Spinal cord (tissue), 10 donors: ENCODE results near the gene PFKP. TPM values are rescaled to one million over a fixed set of nuclear protein-coding genes. Genes with fewer than 3 reads are reported as not detected.

Experiments used
- DNase-seq, 6 donors: peaks; one replicate each; pipeline versions ENCODE4 v3.0.0 to v3.0.0-alpha.2; 2013 to 2015; ENCODE audit warnings: low spot score in 6 of 6, low read depth in 4 of 6
- H3K27ac ChIP-seq: one replicate; pipeline ENCODE4 v1.5.1; 2013; ENCODE audit warnings: low read depth, low read length, control low read depth
- H3K27me3 ChIP-seq: one replicate; pipeline ENCODE4 v1.6.1; 2013; ENCODE audit warnings: low read length; ENCODE audit not compliant: control insufficient read depth, insufficient read depth
- H3K36me3 ChIP-seq: one replicate; pipeline ENCODE4 v1.6.1; 2013; ENCODE audit warnings: low read length; ENCODE audit not compliant: control insufficient read depth, insufficient read depth
- H3K4me1 ChIP-seq: one replicate; pipeline ENCODE4 v1.6.1; 2013; ENCODE audit warnings: low read length; ENCODE audit not compliant: control insufficient read depth, insufficient read depth
- H3K4me3 ChIP-seq: one replicate; pipeline ENCODE4 v1.5.1; 2013; ENCODE audit warnings: low read depth, low read length, control low read depth
- H3K9me3 ChIP-seq: one replicate; pipeline ENCODE4 v1.6.1; 2013; ENCODE audit warnings: low read length; ENCODE audit not compliant: control insufficient read depth, insufficient read depth
- WGBS: methylation state at CpG from one replicate; pipeline ENCODE4 v1.1.5; 2013; ENCODE audit warnings: missing lambda C conversion rate; ENCODE audit not compliant: insufficient coverage; 5-methylcytosine and 5-hydroxymethylcytosine counted together
- polyA plus RNA-seq, 2 donors: library from polyadenylated mRNA; unstranded; fragments of 120-200 nt; gene quantifications; one replicate each; pipeline ENCODE4 v1.2.1, GENCODE V29; 2013; ENCODE audit not compliant: insufficient read length in 2 of 2
- total RNA-seq, 2 donors: library from RNA; depleted of rRNA in 1 of 2; stranded (reverse); fragments of 120-200 nt in 1 of 2; fragments of >200 nt in 1 of 2; gene quantifications; one replicate each; pipeline versions ENCODE4 v1.2.3 to v1.2.4, GENCODE V29; 2013 to 2014
- donor health status: healthy.

The PFKP gene
- total and polyA plus RNA-seq, 4 donors: 76.4 to 178 (median 138) TPM

DNA sequence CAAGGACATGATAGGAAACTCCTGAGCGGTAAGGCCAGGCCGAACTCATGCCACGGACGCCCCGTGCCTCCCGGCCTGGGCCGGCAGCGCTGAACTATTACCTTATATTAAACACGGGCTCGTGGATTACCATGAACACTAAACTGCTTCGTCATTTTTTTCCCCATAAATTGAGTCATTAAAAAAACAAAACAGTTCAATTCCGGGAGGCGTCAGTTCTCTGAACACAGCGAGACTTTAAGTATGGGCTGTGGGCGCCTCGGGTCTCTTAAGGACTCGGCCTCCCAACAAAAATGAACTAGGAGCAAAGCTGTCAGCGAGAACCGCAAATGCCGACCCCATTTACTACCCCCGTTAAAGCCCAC, 104.7 kb downstream of the PFKP start:
- peak overlapping the region; percentile 65 for H3K4me3 ChIP-seq
- WGBS: 2% methylated on average over 21 of the region's 21 CpGs
- H3K4me1 ChIP-seq: peaks cover 30% of the 10 kb centered on the region
- peak in 2 of 6 donors; percentile 19 to 36 for DNase-seq
- H3K27ac ChIP-seq: peak overlapping the region; percentile 73
- no peaks in the 10 kb centered on the region for H3K9me3 ChIP-seq
- no peaks in the 10 kb centered on the region for H3K27me3 ChIP-seq
- peaks cover 27% of the 10 kb centered on the region for H3K36me3 ChIP-seq

GRCh38 chr10:3172446-3173170, 105.3 kb downstream of the PFKP start, which contains the start of gene PITRM1:
Gene PITRM1 (minus strand): TSS chr10:3172782. CDS start chr10:3172772, 10 bp downstream.
- Histone ChIP-seq H3K4me1 (peaks cover 30% of the 10 kb centered on the region), H3K9me3 (no peaks in the 10 kb centered on the region), H3K27me3 (no peaks in the 10 kb centered on the region), H3K4me3 (peak within 1 kb of the TSS; percentile 65), H3K36me3 (peaks cover 22% of the 10 kb centered on the region), H3K27ac (peak within 1 kb of the TSS; percentile 73)
- peak; percentile 88 to 100 (median 96) for DNase-seq
- WGBS: under 1% methylated on average over 62 of the region's 73 CpGs

DNA sequence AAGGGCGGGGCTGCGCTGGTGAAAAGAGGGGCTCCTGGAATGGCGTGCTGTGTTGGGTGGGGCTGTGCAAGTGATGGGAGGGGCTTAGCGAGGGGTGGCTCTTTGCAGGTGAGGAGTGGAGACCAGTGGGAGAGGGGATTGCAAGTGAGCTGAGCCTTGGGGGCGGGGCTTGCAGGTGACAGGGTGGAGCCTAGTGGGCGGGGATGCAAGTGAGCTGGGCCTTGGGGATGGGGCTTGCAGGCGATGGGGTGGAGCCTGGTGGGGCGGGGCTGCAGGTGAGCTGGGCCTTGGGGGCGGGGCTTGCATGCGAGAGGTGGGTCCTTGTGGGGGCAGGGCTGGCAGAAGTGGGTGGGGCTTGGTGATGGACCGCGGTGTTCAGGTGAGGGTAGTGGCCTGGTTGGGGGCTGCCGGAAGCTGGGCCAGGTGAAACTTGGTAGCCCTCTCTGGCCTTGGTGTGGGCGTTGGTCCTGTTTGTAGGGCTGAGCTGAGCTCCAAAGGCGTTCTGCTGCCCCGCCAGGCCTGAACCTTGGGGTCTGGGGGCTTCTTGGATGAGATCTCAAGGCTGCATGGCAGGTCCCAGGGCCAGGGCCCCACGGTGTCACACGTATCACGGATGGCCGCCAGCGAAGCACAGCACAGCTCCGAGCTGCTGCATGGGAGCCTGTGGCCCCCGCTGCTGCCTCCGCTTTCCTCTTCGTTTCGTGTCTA, 106.0 kb downstream of the PFKP start:
- Histone ChIP-seq H3K27ac (peak overlapping the region; percentile 22), H3K36me3 (peaks cover 15% of the 10 kb centered on the region), H3K27me3 (no peaks in the 10 kb centered on the region), H3K4me1 (peaks cover 30% of the 10 kb centered on the region), H3K9me3 (no peaks in the 10 kb centered on the region), H3K4me3 (peak overlapping the region; percentile 47)
- DNase-seq: no peak
- WGBS: 40% methylated on average over 26 of the region's 26 CpGs

GRCh38 chr10:3178042-3178441, 110.7 kb downstream of the PFKP start:
- Histone ChIP-seq H3K27me3 (no peaks in the 10 kb centered on the region), H3K9me3 (no peaks in the 10 kb centered on the region), H3K36me3 (no peaks in the 10 kb centered on the region), H3K4me3 (no peak overlapping the region), H3K27ac (no peak overlapping the region), H3K4me1 (peaks cover 9% of the 10 kb centered on the region)
- DNase-seq: no peak
- 88% methylated on average over 3 of the region's 5 CpGs for WGBS

GRCh38 chr10:3179174-3179573, 111.8 kb downstream of the PFKP start:
- no peak for DNase-seq
- Histone ChIP-seq H3K27ac (no peak overlapping the region), H3K4me3 (no peak overlapping the region), H3K36me3 (no peaks in the 10 kb centered on the region), H3K27me3 (no peaks in the 10 kb centered on the region), H3K4me1 (no peaks in the 10 kb centered on the region), H3K9me3 (no peaks in the 10 kb centered on the region)
- 83% methylated on average over 2 of the region's 5 CpGs for WGBS

DNA sequence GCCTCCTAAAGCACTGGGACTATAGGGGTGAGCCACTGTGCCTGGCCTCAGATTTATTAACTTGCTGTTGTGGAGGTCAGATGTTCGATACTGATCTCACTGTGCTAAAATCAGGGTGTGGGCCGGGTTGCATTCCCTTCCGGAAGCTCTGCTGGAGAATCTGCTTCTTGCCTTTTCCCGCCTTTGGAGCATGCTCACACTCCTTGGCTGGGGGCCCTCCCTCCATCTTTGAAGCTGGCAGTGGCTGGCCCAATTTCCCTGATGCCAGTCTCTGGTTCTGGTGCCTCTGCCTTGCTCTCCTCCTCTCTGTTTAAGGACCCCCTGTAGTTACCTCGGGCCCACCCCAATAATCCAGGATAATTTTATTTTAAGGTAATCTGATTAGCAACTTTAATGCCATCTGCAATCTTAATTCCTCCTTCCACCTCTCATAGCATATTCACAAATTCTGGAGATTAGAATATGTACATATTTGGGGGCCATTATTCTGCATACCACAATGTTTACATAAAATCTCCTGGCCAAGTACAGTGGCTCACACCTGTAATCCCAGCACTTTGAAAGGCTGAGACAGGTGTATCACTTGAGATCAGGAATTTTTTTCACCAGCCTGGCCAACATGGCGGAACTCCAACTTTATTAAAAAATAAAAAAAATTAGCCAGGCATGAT, 113.1 kb downstream of the PFKP start:
- Histone ChIP-seq H3K36me3 (no peaks in the 10 kb centered on the region), H3K4me3 (no peak overlapping the region), H3K9me3 (no peaks in the 10 kb centered on the region), H3K27me3 (no peaks in the 10 kb centered on the region), H3K4me1 (no peaks in the 10 kb centered on the region), H3K27ac (no peak overlapping the region)
- 98% methylated on average over 4 of the region's 6 CpGs for WGBS
- no peak for DNase-seq

- Histone ChIP-seq H3K4me3 (no peak overlapping the region), H3K27ac (no peak overlapping the region), H3K9me3 (no peaks in the 10 kb centered on the region), H3K27me3 (no peaks in the 10 kb centered on the region), H3K4me1 (no peaks in the 10 kb centered on the region), H3K36me3 (no peaks in the 10 kb centered on the region)
- 95% methylated on average over 5 of the region's 6 CpGs for WGBS
- no peak for DNase-seq
Observed at GRCh38 chr10:3185386-3185785, 118.0 kb downstream of the PFKP start.

- 84% methylated on average over 4 of the region's 6 CpGs for WGBS
Observed at GRCh38 chr10:3186368-3186767, 119.0 kb downstream of the PFKP start.

More at GRCh38 chr10:3186368-3186767, 119.0 kb downstream of the PFKP start:
- H3K27me3 ChIP-seq: no peaks in the 10 kb centered on the region
- peak in 1 of 6 donors; percentile 8 for DNase-seq
- H3K4me3 ChIP-seq: no peak overlapping the region
- H3K27ac ChIP-seq: no peak overlapping the region
- no peaks in the 10 kb centered on the region for H3K4me1 ChIP-seq
- no peaks in the 10 kb centered on the region for H3K36me3 ChIP-seq
- H3K9me3 ChIP-seq: no peaks in the 10 kb centered on the region
